ENCODE results near the gene MSANTD1.

DNA sequence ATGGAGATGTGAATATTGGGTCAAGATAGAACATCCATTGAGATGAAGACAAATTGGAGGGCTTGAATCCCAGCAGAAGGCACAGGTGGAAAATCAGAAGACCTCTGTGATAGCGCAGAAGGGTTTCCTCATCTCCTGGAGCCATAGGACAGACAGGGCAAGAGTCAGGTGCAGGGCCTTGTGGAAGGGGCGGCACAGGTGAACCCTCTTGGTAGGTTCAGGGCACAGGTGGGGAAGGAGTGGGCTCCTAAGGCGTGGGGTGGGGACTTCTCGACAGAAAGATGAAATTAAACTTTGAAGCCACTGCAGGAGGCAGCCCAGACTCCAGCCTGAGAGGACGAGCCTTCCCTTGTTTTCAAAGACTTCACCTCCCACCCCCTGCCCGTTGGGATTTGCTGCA lies 34.5 kb downstream of the MSANTD1 start:
- TF ChIP-seq CTCF (IDR thresholded peaks at IDR 0.05) (no peak), POLR2A (IDR thresholded peaks at IDR 0.05) (no peak)

All from thyroid gland (tissue), 4 donors.